GM19463 (cell line): ENCODE data around the gene ERICH6.

Source experiments
- ATAC-seq: cut with Tn5 transposase; IDR thresholded peaks from one replicate; pipeline ENCODE4 v1.9.1; 2021; ENCODE audit warnings: mild to moderate bottlenecking, moderate library complexity; ENCODE audit not compliant: unreplicated experiment

The ERICH6 gene

DNA sequence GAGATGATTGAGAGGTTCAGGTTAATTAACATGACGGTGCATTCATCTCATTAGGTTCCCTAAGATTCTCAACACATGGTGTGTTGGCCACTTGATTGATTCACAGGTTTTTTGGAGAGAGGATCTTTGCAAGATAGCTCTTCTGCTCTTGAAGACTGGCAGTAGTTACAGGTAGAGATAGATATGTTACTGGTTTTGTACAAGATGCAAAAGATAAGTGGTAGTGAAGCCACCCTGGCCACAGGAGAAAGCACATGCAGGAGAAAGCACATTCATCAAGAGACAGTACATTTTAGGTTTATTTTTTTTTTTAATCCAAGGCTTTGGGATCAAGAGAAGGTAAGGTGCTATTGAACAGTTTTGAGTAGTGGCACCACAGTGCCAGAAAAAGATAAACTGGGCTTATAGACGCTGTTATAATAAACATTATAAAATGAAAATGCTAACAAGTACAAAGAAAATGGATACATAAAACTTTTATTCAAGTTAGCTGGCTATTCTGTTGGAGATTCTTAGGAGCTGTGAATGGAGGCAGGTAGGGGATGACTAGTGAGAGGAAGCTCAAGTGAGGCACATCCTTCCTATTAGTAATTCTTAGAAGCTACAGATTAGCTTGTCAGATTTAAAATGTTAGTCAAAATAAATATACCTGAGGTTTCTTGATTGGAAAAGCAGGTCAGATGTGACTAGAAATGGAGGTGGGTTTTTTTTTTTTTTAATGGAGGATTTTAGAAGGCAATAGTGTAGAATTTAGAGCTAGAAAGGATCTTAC is 89.8 kb downstream of the ERICH6 start:
- ATAC-seq: no peak

DNA sequence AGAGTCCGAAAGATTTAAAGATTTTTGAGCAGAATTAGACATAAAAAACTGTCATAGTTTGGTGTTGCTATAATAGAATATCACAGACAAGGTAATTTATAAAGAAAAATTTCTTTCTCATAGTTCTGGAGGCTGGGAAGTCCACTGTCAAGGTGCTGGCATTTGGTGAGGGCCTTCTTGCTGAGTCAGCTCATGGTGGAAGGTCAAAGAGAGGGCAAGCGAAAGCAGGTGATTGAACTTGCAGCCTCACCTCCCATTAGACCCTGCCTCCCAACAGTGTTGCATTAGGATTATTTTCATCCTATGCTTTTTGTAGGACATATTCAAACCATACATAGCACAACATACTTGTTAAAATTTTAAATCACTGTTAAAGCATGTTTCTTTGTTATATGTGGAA is 90.7 kb downstream of the ERICH6 start:
- ATAC-seq: no peak

GRCh38 chr3:150612494-150612893 is 91.2 kb downstream of the ERICH6 start:
- ATAC-seq: no peak

- ATAC-seq: no peak
Measured at GRCh38 chr3:150611666-150612065, 92.1 kb downstream of the ERICH6 start.

GRCh38 chr3:150610785-150611184 is 92.9 kb downstream of the ERICH6 start:
- no peak for ATAC-seq

- no peak for ATAC-seq
Measured at GRCh38 chr3:150609988-150610387, 93.7 kb downstream of the ERICH6 start.
